Loucy (cell line): Measurements from ENCODE around the gene MYCN.

Source experiments
- EZH2phosphoT487 ChIP-seq: fragments of 200-600 bp; IDR thresholded peaks from 2 replicates; pipeline ENCODE4 v1.6.1; 2018; ENCODE audit warnings: antibody characterized with exemption, mild to moderate bottlenecking, moderate library complexity, borderline replicate concordance
- TF ChIP-seq, protein P1 (sequence below): fragments of 200-600 bp; sonication (generic); conservative IDR thresholded peaks from 2 replicates; pipeline ENCODE4 v1.5.1; 2014; ENCODE audit warnings: mild to moderate bottlenecking, antibody characterized with exemption, low read length

GRCh38 chr2:15988733-15989132 lies 48.4 kb downstream of the MYCN start:
- TF ChIP-seq, protein P1, sequence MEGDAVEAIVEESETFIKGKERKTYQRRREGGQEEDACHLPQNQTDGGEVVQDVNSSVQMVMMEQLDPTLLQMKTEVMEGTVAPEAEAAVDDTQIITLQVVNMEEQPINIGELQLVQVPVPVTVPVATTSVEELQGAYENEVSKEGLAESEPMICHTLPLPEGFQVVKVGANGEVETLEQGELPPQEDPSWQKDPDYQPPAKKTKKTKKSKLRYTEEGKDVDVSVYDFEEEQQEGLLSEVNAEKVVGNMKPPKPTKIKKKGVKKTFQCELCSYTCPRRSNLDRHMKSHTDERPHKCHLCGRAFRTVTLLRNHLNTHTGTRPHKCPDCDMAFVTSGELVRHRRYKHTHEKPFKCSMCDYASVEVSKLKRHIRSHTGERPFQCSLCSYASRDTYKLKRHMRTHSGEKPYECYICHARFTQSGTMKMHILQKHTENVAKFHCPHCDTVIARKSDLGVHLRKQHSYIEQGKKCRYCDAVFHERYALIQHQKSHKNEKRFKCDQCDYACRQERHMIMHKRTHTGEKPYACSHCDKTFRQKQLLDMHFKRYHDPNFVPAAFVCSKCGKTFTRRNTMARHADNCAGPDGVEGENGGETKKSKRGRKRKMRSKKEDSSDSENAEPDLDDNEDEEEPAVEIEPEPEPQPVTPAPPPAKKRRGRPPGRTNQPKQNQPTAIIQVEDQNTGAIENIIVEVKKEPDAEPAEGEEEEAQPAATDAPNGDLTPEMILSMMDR = no peak
- no peak for TF ChIP-seq EZH2phosphoT487
